ENCODE data around the gene EFNA5. TPM values are rescaled to one million over a fixed set of nuclear protein-coding genes. Genes with fewer than 3 reads are reported as not detected.

The EFNA5 gene
- total RNA-seq, 2 donors from 2014 or later: 9.7 to 11.1 TPM

DNA sequence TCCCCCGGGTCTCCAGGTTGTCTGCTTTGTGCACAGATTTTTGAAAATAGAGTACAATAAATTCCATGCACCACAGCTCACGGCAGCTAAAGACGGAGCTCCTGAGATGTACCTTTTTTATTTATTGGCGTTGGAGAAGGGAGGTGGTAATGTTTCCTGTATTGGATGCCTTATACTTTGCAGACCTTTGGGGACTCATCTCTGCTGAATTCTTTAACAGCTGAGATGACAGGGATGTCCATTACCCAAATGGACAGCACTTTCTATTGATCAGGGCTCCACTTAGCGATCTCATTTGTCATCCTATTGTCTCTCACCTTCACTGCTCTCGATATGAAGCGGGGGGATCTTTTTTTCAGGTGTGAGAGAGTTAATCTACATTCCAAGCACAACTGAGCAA lies 137.8 kb downstream of the EFNA5 start:
- intact Hi-C loops (cut with DNase I): no loop called here
- no peaks in the 10 kb centered on the region for H3K27me3 ChIP-seq

DNA sequence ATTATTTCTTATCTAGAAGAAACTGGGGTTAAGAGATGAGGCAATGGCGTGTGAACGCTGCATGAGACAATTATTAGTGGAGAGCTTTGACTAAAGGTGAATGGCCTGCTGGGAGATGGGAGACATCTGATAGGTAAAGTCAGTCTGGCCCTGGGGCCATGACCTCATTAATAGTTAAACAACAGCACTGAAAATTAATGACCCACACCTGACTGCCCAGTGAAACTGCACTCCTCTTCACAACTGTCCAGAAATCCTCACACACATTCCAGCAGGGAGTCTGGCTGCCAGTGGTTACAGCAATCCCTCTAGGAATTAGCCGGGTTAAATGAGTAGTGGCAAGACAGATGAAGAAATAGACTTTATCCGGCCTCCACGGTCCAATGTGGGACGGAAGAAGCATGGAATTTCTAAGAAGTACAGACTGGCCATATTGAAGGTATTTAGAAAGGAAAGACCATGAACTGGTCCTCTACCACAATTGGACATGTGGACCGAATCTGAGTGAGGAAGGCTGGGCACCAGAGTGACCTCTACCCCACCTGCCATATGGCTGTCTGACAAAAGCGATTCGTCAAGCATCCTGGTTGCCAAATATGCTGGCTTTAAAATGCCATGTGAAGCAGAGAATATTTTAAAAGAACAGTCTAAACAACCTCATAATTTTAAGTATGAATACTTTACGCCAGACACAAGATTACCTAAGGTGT lies 138.4 kb downstream of the EFNA5 start:
- no peak overlapping the region for H3K4me3 ChIP-seq
- H3K9me3 ChIP-seq: no peaks in the 10 kb centered on the region
- H3K9ac ChIP-seq (ENCODE audit: low read depth in 2 of 2, low read length in 2 of 2): no peak overlapping the region
- no peak overlapping the region for H3K27ac ChIP-seq
- no peak for DNase-seq
- intact Hi-C loops (cut with DNase I): no loop called here
- no peaks in the 10 kb centered on the region for H3K27me3 ChIP-seq
- no peaks in the 10 kb centered on the region for H3K36me3 ChIP-seq
- TF ChIP-seq, protein P1, sequence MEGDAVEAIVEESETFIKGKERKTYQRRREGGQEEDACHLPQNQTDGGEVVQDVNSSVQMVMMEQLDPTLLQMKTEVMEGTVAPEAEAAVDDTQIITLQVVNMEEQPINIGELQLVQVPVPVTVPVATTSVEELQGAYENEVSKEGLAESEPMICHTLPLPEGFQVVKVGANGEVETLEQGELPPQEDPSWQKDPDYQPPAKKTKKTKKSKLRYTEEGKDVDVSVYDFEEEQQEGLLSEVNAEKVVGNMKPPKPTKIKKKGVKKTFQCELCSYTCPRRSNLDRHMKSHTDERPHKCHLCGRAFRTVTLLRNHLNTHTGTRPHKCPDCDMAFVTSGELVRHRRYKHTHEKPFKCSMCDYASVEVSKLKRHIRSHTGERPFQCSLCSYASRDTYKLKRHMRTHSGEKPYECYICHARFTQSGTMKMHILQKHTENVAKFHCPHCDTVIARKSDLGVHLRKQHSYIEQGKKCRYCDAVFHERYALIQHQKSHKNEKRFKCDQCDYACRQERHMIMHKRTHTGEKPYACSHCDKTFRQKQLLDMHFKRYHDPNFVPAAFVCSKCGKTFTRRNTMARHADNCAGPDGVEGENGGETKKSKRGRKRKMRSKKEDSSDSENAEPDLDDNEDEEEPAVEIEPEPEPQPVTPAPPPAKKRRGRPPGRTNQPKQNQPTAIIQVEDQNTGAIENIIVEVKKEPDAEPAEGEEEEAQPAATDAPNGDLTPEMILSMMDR (IDR thresholded peaks at IDR 0.05): no peak
- no peaks in the 10 kb centered on the region for H3K4me1 ChIP-seq

More for the DNA sequence above, 137.8 kb downstream of the EFNA5 start:
- Histone ChIP-seq H3K4me3 (no peak overlapping the region), H3K9ac (ENCODE audit: low read depth in 2 of 2, low read length in 2 of 2) (no peak overlapping the region), H3K4me1 (no peaks in the 10 kb centered on the region), H3K36me3 (no peaks in the 10 kb centered on the region), H3K9me3 (no peaks in the 10 kb centered on the region), H3K27ac (no peak overlapping the region)
- TF ChIP-seq, protein P1 (IDR thresholded peaks at IDR 0.05): no peak
- no peak for DNase-seq

DNA sequence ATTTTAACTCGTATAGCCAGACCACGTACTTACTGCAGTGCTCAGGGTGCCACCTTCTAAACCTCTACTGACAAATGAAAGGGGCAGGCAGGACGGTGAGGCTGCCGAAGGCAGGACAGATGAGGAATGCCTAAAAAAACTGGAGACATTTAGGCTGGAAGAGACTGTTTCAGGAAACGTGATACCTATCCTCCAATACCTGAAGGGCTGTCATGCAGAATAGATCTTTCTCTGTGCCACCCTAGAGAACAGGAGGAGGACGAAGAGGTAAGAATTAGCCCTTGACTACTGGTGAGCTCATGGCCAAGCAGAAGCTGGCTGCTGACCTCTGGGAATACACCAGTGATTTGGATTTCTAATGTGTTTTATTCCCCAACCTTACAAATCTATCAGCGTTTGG lies 139.4 kb downstream of the EFNA5 start:
- H3K9me3 ChIP-seq: no peaks in the 10 kb centered on the region
- TF ChIP-seq, protein P1 (IDR thresholded peaks at IDR 0.05): no peak
- no peak for DNase-seq
- no peaks in the 10 kb centered on the region for H3K4me1 ChIP-seq
- H3K9ac ChIP-seq (ENCODE audit: low read depth in 2 of 2, low read length in 2 of 2): no peak overlapping the region
- H3K27ac ChIP-seq: no peak overlapping the region
- intact Hi-C loops (cut with DNase I): no loop called here
- H3K36me3 ChIP-seq: no peaks in the 10 kb centered on the region
- no peak overlapping the region for H3K4me3 ChIP-seq
- no peaks in the 10 kb centered on the region for H3K27me3 ChIP-seq

DNA sequence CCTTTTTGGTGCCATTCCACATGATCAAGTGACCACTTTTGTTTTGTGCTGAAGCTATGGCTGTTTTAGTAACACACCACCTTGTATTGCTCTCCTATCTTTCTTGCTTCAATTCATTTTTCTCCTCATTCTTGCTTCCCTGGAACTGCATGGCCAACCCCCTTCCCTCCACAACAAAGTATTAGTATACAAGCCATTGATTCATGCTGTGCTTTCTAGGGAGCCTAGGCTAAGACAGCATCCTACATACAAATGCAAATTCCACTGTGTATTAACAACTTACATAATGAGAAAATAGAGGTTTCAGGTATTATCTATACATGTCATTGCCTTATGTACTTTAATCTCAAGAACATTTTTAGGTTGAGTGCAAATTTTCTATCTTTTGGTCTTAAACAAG lies 141.1 kb downstream of the EFNA5 start:
- no peaks in the 10 kb centered on the region for H3K4me1 ChIP-seq
- no peaks in the 10 kb centered on the region for H3K27me3 ChIP-seq
- no peaks in the 10 kb centered on the region for H3K9me3 ChIP-seq
- TF ChIP-seq, protein P1 (IDR thresholded peaks at IDR 0.05): no peak
- H3K27ac ChIP-seq: no peak overlapping the region
- H3K36me3 ChIP-seq: no peaks in the 10 kb centered on the region
- intact Hi-C loops (cut with DNase I): no loop called here
- no peak for DNase-seq
- no peak overlapping the region for H3K4me3 ChIP-seq
- no peak overlapping the region for H3K9ac ChIP-seq (ENCODE audit: low read depth in 2 of 2, low read length in 2 of 2)

DNA sequence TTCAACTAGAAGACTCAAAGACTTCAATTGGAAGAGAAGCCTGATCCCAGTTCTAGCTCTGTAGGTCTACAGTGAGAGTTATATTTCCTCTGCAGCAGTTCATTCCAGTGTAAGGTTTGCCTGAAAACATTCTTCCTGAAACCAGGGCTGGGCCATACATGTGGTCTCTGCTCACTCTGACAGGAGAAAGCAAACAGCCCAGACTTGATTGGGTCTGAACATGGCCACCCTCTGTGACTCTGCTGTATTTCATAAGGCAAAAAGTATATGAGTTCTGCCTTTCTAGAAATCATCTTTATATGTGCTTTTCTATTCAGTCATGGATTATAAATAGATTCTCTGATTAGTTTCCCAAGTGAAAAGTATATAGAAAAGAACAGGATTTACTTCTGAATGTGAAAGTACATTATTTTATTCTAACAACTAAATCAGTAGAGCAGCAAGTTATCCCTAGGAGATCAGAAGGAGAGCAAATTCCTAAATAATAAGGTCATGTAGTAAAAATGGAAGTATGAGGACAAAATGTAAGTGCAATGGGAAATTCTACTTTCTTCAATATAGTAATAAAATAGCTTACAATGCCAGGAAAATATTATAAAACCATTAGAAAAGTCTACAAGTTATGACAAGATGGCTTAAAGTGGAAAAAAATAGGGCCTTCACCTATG lies 144.3 kb downstream of the EFNA5 start:
- TF ChIP-seq, protein P1 (IDR thresholded peaks at IDR 0.05): no peak
- DNase-seq: no peak
- intact Hi-C loops (cut with DNase I): no loop called here
- Histone ChIP-seq H3K4me1 (no peaks in the 10 kb centered on the region), H3K4me3 (no peak overlapping the region), H3K27ac (no peak overlapping the region), H3K9me3 (no peaks in the 10 kb centered on the region), H3K9ac (ENCODE audit: low read depth in 2 of 2, low read length in 2 of 2) (no peak overlapping the region), H3K27me3 (no peaks in the 10 kb centered on the region), H3K36me3 (no peaks in the 10 kb centered on the region)

All from colonic mucosa (tissue), 4 donors.